ENCODE measurements around the gene SUN2.

Gene SUN2

GRCh38 chr22:38734421-38735100 lies 21.2 kb downstream of the SUN2 start:
- DNase-seq (ENCODE audit: low read depth in 1 of 2, low spot score in 1 of 2), result no peak
- TF ChIP-seq JUND (IDR thresholded peaks at IDR 0.05; ENCODE audit: low read depth), result no peak
- in situ Hi-C loops (cut with HindIII; ENCODE audit: low pct_unique_long_range_greater_than_20kb, low sequenced_read_pairs), result no loop called here

DNA sequence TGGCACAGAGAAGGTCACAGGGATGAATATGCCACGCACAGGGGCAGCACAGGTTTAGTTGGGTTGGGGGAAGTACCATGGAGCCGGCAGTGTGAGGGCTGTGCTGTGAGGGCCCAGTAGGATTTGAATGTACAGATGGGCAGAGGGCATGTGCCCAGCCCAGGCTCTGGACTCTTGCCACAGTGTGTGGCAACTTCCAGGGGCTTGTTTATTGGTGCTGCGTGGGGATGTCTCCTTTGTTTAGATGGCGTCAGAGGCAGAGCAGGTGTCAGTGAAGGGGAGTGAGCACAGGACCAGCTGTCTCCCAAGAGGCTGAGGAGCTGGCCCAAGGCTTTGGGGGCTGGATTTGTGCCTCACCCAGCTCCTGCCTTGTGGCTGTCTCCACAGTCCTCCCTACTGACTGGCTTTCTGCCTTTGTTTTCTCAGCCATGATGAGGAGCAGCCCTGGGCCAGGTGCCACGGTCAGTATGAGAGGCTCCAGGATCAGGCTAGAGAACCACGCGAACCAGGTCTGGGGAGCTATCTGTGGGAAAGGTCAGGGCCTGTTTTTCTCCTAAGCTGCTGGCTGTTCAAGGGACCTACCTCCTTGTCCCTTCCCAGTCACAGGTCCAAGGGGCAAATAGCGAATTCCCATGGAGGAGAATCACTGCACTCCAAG lies 21.9 kb downstream of the SUN2 start:
- in situ Hi-C loops (cut with HindIII; ENCODE audit: low pct_unique_long_range_greater_than_20kb, low sequenced_read_pairs), result no loop called here

DNA sequence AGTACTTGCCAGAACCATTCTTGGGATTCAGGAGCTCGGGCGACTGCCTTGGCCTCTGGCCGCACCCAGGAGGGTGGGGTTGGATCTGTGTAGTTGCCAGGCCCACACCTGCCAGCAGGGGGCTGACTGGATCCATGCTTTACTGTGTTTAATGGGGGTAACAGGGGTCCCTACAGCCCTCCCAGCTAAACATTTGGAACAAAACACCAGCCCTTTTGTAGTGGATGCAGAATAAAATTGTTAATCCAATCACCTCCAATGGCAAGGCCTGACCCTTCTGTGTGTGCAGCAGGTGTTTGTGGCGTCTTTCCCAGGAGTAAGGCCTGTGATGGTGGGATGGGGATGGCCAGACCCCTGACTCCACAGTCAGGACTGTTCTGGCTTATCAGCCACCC lies 22.5 kb downstream of the SUN2 start:
- in situ Hi-C loops (cut with HindIII; ENCODE audit: low pct_unique_long_range_greater_than_20kb, low sequenced_read_pairs), result no loop called here
- no peak for TF ChIP-seq JUND (IDR thresholded peaks at IDR 0.05; ENCODE audit: low read depth)
- peak; percentile 28 to 40 for DNase-seq (ENCODE audit: low read depth in 1 of 2, low spot score in 1 of 2)

More for the DNA sequence above, 21.9 kb downstream of the SUN2 start:
- DNase-seq (ENCODE audit: low read depth in 1 of 2, low spot score in 1 of 2), result no peak
- TF ChIP-seq JUND (IDR thresholded peaks at IDR 0.05; ENCODE audit: low read depth), result no peak

DNA sequence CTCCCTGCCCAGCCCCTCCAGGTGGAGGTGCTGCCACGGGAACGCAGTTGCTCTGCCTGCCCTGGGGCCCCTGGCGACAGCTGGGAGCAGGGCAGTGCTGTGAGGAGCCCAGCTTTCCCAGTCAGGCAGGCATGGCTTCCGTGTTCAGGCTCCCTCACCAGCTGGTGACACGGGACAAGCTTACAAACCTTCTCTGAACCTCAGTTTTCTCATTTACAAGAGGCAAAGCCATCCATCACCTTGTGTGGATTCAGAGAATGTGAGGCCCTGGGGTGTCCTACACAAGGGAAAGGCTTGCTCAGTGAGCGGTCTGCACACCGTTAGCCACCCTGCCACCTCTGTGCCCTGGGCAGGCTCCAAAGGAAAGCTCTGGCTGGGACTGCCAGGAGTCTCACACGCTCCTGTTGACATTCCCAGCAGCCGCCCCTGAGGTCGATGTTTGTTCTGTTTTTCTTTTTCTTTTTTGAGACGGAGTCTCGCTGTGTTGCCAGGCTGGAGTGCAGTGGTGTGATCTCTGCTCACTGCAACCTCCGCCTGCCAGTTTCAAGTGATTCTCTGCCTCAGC lies 23.5 kb downstream of the SUN2 start:
- DNase-seq (ENCODE audit: low read depth in 1 of 2, low spot score in 1 of 2), result no peak
- TF ChIP-seq JUND (IDR thresholded peaks at IDR 0.05; ENCODE audit: low read depth), result no peak
- in situ Hi-C loops (cut with HindIII; ENCODE audit: low pct_unique_long_range_greater_than_20kb, low sequenced_read_pairs), result no loop called here

- no peak for DNase-seq (ENCODE audit: low read depth in 1 of 2, low spot score in 1 of 2)
- TF ChIP-seq JUND (IDR thresholded peaks at IDR 0.05; ENCODE audit: low read depth), result no peak
- in situ Hi-C loops (cut with HindIII; ENCODE audit: low pct_unique_long_range_greater_than_20kb, low sequenced_read_pairs), result no loop called here
These were observed 24.1 kb downstream of the SUN2 start for GRCh38 chr22:38731703-38732161.

- no peak for DNase-seq (ENCODE audit: low read depth in 1 of 2, low spot score in 1 of 2)
- no peak for TF ChIP-seq JUND (IDR thresholded peaks at IDR 0.05; ENCODE audit: low read depth)
- in situ Hi-C loops (cut with HindIII; ENCODE audit: low pct_unique_long_range_greater_than_20kb, low sequenced_read_pairs), result no loop called here
These were observed 25.4 kb downstream of the SUN2 start for GRCh38 chr22:38730411-38730871.

- in situ Hi-C loops (cut with HindIII; ENCODE audit: low pct_unique_long_range_greater_than_20kb, low sequenced_read_pairs), result no loop called here
- DNase-seq (ENCODE audit: low read depth in 1 of 2, low spot score in 1 of 2), result no peak
- no peak for TF ChIP-seq JUND (IDR thresholded peaks at IDR 0.05; ENCODE audit: low read depth)
These were observed 25.9 kb downstream of the SUN2 start for GRCh38 chr22:38729946-38730345.

GRCh38 chr22:38728871-38729796 lies 26.7 kb downstream of the SUN2 start:
- TF ChIP-seq JUND (IDR thresholded peaks at IDR 0.05; ENCODE audit: low read depth), result no peak
- in situ Hi-C loops (cut with HindIII; ENCODE audit: low pct_unique_long_range_greater_than_20kb, low sequenced_read_pairs), result no loop called here
- DNase-seq (ENCODE audit: low read depth in 1 of 2, low spot score in 1 of 2), result no peak

GRCh38 chr22:38727530-38728451 lies 28.0 kb downstream of the SUN2 start:
- in situ Hi-C loops (cut with HindIII; ENCODE audit: low pct_unique_long_range_greater_than_20kb, low sequenced_read_pairs), result no loop called here
- no peak for DNase-seq (ENCODE audit: low read depth in 1 of 2, low spot score in 1 of 2)
- no peak for TF ChIP-seq JUND (IDR thresholded peaks at IDR 0.05; ENCODE audit: low read depth)

- DNase-seq (ENCODE audit: low read depth in 1 of 2, low spot score in 1 of 2), result no peak
- no peak for TF ChIP-seq JUND (IDR thresholded peaks at IDR 0.05; ENCODE audit: low read depth)
- in situ Hi-C loops (cut with HindIII; ENCODE audit: low pct_unique_long_range_greater_than_20kb, low sequenced_read_pairs), result no loop called here
These were observed 28.7 kb downstream of the SUN2 start for GRCh38 chr22:38727123-38727522.

GRCh38 chr22:38725900-38726655 lies 29.7 kb downstream of the SUN2 start:
- no peak for TF ChIP-seq JUND (IDR thresholded peaks at IDR 0.05; ENCODE audit: low read depth)
- in situ Hi-C loops (cut with HindIII; ENCODE audit: low pct_unique_long_range_greater_than_20kb, low sequenced_read_pairs), result no loop called here

More at GRCh38 chr22:38725900-38726655, 29.7 kb downstream of the SUN2 start:
- DNase-seq (ENCODE audit: low read depth in 1 of 2, low spot score in 1 of 2), result no peak
